ENCODE data around the gene CAT.

Gene CAT

GRCh38 chr11:34499719-34500500 lies 61.2 kb downstream of the CAT start:
- no peaks in the 10 kb centered on the region for H3K9me3 ChIP-seq (ENCODE audit: low read depth, low read length)
- H3K36me3 ChIP-seq (ENCODE audit: insufficient read depth, low read length): no peaks in the 10 kb centered on the region
- H3K9ac ChIP-seq (ENCODE audit: insufficient read length): no peak overlapping the region
- TF ChIP-seq FOXP2 (optimal IDR thresholded peaks at IDR 0.05; ENCODE audit: control extremely low read depth, extremely low read length, insufficient read depth): no peak
- TF ChIP-seq EZH2 (IDR thresholded peaks at IDR 0.05): no peak
- no peak for TF ChIP-seq POLR2AphosphoS5 (IDR thresholded peaks at IDR 0.05; ENCODE audit: borderline replicate concordance, low read depth, low read length)
- H3K4me3 ChIP-seq: no peak overlapping the region
- no peak for DNase-seq (ENCODE audit: low read depth, low spot score)
- no peak overlapping the region for H3K27ac ChIP-seq

GRCh38 chr11:34501500-34501899 lies 62.8 kb downstream of the CAT start:
- H3K4me3 ChIP-seq: no peak overlapping the region
- DNase-seq (ENCODE audit: low read depth, low spot score): no peak
- no peak for TF ChIP-seq EZH2 (IDR thresholded peaks at IDR 0.05)
- no peak for TF ChIP-seq POLR2AphosphoS5 (IDR thresholded peaks at IDR 0.05; ENCODE audit: borderline replicate concordance, low read depth, low read length)
- TF ChIP-seq FOXP2 (optimal IDR thresholded peaks at IDR 0.05; ENCODE audit: control extremely low read depth, extremely low read length, insufficient read depth): no peak
- H3K27ac ChIP-seq: no peak overlapping the region
- no peak overlapping the region for H3K9ac ChIP-seq (ENCODE audit: insufficient read length)
- no peaks in the 10 kb centered on the region for H3K36me3 ChIP-seq (ENCODE audit: insufficient read depth, low read length)
- H3K9me3 ChIP-seq (ENCODE audit: low read depth, low read length): no peaks in the 10 kb centered on the region

- Histone ChIP-seq H3K9ac (ENCODE audit: insufficient read length) (no peak overlapping the region), H3K27ac (no peak overlapping the region), H3K9me3 (ENCODE audit: low read depth, low read length) (no peaks in the 10 kb centered on the region), H3K36me3 (ENCODE audit: insufficient read depth, low read length) (no peaks in the 10 kb centered on the region), H3K4me3 (no peak overlapping the region)
- no peak for DNase-seq (ENCODE audit: low read depth, low spot score)
- no peak for TF ChIP-seq POLR2AphosphoS5 (IDR thresholded peaks at IDR 0.05; ENCODE audit: borderline replicate concordance, low read depth, low read length)
- no peak for TF ChIP-seq EZH2 (IDR thresholded peaks at IDR 0.05)
- no peak for TF ChIP-seq FOXP2 (optimal IDR thresholded peaks at IDR 0.05; ENCODE audit: control extremely low read depth, extremely low read length, insufficient read depth)
Measured at GRCh38 chr11:34501949-34502348, 63.2 kb downstream of the CAT start.

GRCh38 chr11:34502949-34503348 lies 64.2 kb downstream of the CAT start:
- TF ChIP-seq EZH2 (IDR thresholded peaks at IDR 0.05) (no peak), POLR2AphosphoS5 (IDR thresholded peaks at IDR 0.05; ENCODE audit: borderline replicate concordance, low read depth, low read length) (no peak), FOXP2 (optimal IDR thresholded peaks at IDR 0.05; ENCODE audit: control extremely low read depth, extremely low read length, insufficient read depth) (no peak)
- H3K4me3 ChIP-seq: no peak overlapping the region
- H3K9ac ChIP-seq (ENCODE audit: insufficient read length): no peak overlapping the region
- H3K36me3 ChIP-seq (ENCODE audit: insufficient read depth, low read length): no peaks in the 10 kb centered on the region
- no peak overlapping the region for H3K27ac ChIP-seq
- no peak for DNase-seq (ENCODE audit: low read depth, low spot score)
- H3K9me3 ChIP-seq (ENCODE audit: low read depth, low read length): no peaks in the 10 kb centered on the region

- TF ChIP-seq FOXP2 (optimal IDR thresholded peaks at IDR 0.05; ENCODE audit: control extremely low read depth, extremely low read length, insufficient read depth): no peak
- TF ChIP-seq POLR2AphosphoS5 (IDR thresholded peaks at IDR 0.05; ENCODE audit: borderline replicate concordance, low read depth, low read length): no peak
- TF ChIP-seq EZH2 (IDR thresholded peaks at IDR 0.05): no peak
- no peaks in the 10 kb centered on the region for H3K9me3 ChIP-seq (ENCODE audit: low read depth, low read length)
- DNase-seq (ENCODE audit: low read depth, low spot score): no peak
- H3K4me3 ChIP-seq: no peak overlapping the region
- H3K27ac ChIP-seq: no peak overlapping the region
- no peaks in the 10 kb centered on the region for H3K36me3 ChIP-seq (ENCODE audit: insufficient read depth, low read length)
- no peak overlapping the region for H3K9ac ChIP-seq (ENCODE audit: insufficient read length)
Measured at GRCh38 chr11:34505874-34506273, 67.1 kb downstream of the CAT start.

- no peak for DNase-seq (ENCODE audit: low read depth, low spot score)
- no peak for TF ChIP-seq EZH2 (IDR thresholded peaks at IDR 0.05)
- TF ChIP-seq POLR2AphosphoS5 (IDR thresholded peaks at IDR 0.05; ENCODE audit: borderline replicate concordance, low read depth, low read length): no peak
- TF ChIP-seq FOXP2 (optimal IDR thresholded peaks at IDR 0.05; ENCODE audit: control extremely low read depth, extremely low read length, insufficient read depth): no peak
- no peaks in the 10 kb centered on the region for H3K36me3 ChIP-seq (ENCODE audit: insufficient read depth, low read length)
- H3K9ac ChIP-seq (ENCODE audit: insufficient read length): no peak overlapping the region
- no peak overlapping the region for H3K27ac ChIP-seq
- no peaks in the 10 kb centered on the region for H3K9me3 ChIP-seq (ENCODE audit: low read depth, low read length)
- no peak overlapping the region for H3K4me3 ChIP-seq
Measured at GRCh38 chr11:34507156-34507555, 68.4 kb downstream of the CAT start.

GRCh38 chr11:34507610-34508009 lies 68.9 kb downstream of the CAT start:
- Histone ChIP-seq H3K9me3 (ENCODE audit: low read depth, low read length) (no peaks in the 10 kb centered on the region), H3K27ac (no peak overlapping the region), H3K36me3 (ENCODE audit: insufficient read depth, low read length) (no peaks in the 10 kb centered on the region), H3K9ac (ENCODE audit: insufficient read length) (no peak overlapping the region), H3K4me3 (no peak overlapping the region)
- DNase-seq (ENCODE audit: low read depth, low spot score): no peak
- TF ChIP-seq EZH2 (IDR thresholded peaks at IDR 0.05): no peak
- no peak for TF ChIP-seq FOXP2 (optimal IDR thresholded peaks at IDR 0.05; ENCODE audit: control extremely low read depth, extremely low read length, insufficient read depth)
- no peak for TF ChIP-seq POLR2AphosphoS5 (IDR thresholded peaks at IDR 0.05; ENCODE audit: borderline replicate concordance, low read depth, low read length)

GRCh38 chr11:34508524-34508923 lies 69.8 kb downstream of the CAT start:
- no peak overlapping the region for H3K9ac ChIP-seq (ENCODE audit: insufficient read length)
- DNase-seq (ENCODE audit: low read depth, low spot score): no peak

More at GRCh38 chr11:34508524-34508923, 69.8 kb downstream of the CAT start:
- H3K36me3 ChIP-seq (ENCODE audit: insufficient read depth, low read length): no peaks in the 10 kb centered on the region
- H3K27ac ChIP-seq: no peak overlapping the region
- no peak for TF ChIP-seq POLR2AphosphoS5 (IDR thresholded peaks at IDR 0.05; ENCODE audit: borderline replicate concordance, low read depth, low read length)
- no peak for TF ChIP-seq EZH2 (IDR thresholded peaks at IDR 0.05)
- TF ChIP-seq FOXP2 (optimal IDR thresholded peaks at IDR 0.05; ENCODE audit: control extremely low read depth, extremely low read length, insufficient read depth): no peak
- H3K9me3 ChIP-seq (ENCODE audit: low read depth, low read length): no peaks in the 10 kb centered on the region
- no peak overlapping the region for H3K4me3 ChIP-seq
